ENCODE results near the gene SNRK. TPM values are rescaled to one million over a fixed set of nuclear protein-coding genes. Genes with fewer than 3 reads are reported as not detected.
A peak's percentile ranks its signal among the peaks of the same experiment; 100 is the strongest.

The SNRK gene
- polyA plus RNA-seq, 3 donors = 12.8 to 19.7 (median 16.1) TPM

GRCh38 chr3:43348852-43349574 is 62.7 kb downstream of the SNRK start:
- TF ChIP-seq CTCF (IDR thresholded peaks at IDR 0.05) = no peak
- H3K27ac ChIP-seq (ENCODE audit: low read depth in 1 of 2, low read length in 2 of 2) = peak overlapping the region in 1 of 2 donors; percentile 32
- H3K9ac ChIP-seq (ENCODE audit: insufficient read depth, low read length, poor library complexity, severe bottlenecking) = no peak overlapping the region
- no peaks in the 10 kb centered on the region for H3K79me2 ChIP-seq (ENCODE audit: insufficient read depth, low read length)
- Mint-ChIP-seq H3K36me3 (peaks cover 72 to 90% of the 10 kb centered on the region in 2 donors), H3K27ac (peak overlapping the region in 1 of 7 donors; percentile 49), H3K4me3 (no peak overlapping the region), H3K4me1 (peaks cover 4% of the 10 kb centered on the region), H3K27me3 (ENCODE audit: low read depth in 3 of 3) (peaks cover 0 to 2% (median 0%) of the 10 kb centered on the region in 3 donors), H3K9me3 (peaks cover 24 to 35% (median 28%) of the 10 kb centered on the region in 7 donors)
- no peak overlapping the region for H3K4me2 ChIP-seq (replicated peaks; ENCODE audit: extremely low read depth, low read length, poor library complexity, severe bottlenecking)
- H3K4me3 ChIP-seq (replicated peaks in 1 of 3; ENCODE audit: low read depth in 2 of 3, low read length in 3 of 3) = no peak overlapping the region
- DNase-seq = no peak
- H4K20me1 ChIP-seq (ENCODE audit: insufficient read depth, low read length) = peaks cover 55% of the 10 kb centered on the region
- intact Hi-C loops (cut with micrococcal nuclease) = no loop called here
- WGBS (ENCODE audit: insufficient coverage) = no CpG with 5 or more reads among the region's 4 CpGs
- H3K4me1 ChIP-seq (ENCODE audit: control insufficient read depth in 1 of 2, insufficient read depth in 2 of 2, low read length in 2 of 2) = no peaks in the 10 kb centered on the region
- peaks cover 66 to 77% of the 10 kb centered on the region in 2 donors for H3K36me3 ChIP-seq (replicated peaks in 1 of 2; ENCODE audit: control insufficient read depth in 1 of 2, insufficient read depth in 2 of 2, low read length in 2 of 2)
- H3K9me3 ChIP-seq (replicated peaks in 1 of 2; ENCODE audit: control insufficient read depth in 1 of 2, insufficient read depth in 1 of 2, low read length in 2 of 2) = peaks cover 6 to 17% of the 10 kb centered on the region in 2 donors
- H2AFZ ChIP-seq (ENCODE audit: insufficient read depth, low read depth, low read length, poor library complexity, severe bottlenecking) = no peak overlapping the region
- no peaks in the 10 kb centered on the region for H3K27me3 ChIP-seq (ENCODE audit: control insufficient read depth in 2 of 2, insufficient read depth in 2 of 2, low read length in 2 of 2)

- no peak overlapping the region for H2AFZ ChIP-seq (ENCODE audit: insufficient read depth, low read depth, low read length, poor library complexity, severe bottlenecking)
- no peak overlapping the region for H3K27ac Mint-ChIP-seq
- peaks cover 59 to 70% of the 10 kb centered on the region in 2 donors for H3K36me3 ChIP-seq (replicated peaks in 1 of 2; ENCODE audit: control insufficient read depth in 1 of 2, insufficient read depth in 2 of 2, low read length in 2 of 2)
- no peak overlapping the region for H3K4me3 ChIP-seq (replicated peaks in 1 of 3; ENCODE audit: low read depth in 2 of 3, low read length in 3 of 3)
- peaks cover 48% of the 10 kb centered on the region for H4K20me1 ChIP-seq (ENCODE audit: insufficient read depth, low read length)
- DNase-seq = no peak
- WGBS (ENCODE audit: insufficient coverage) = 100% methylated on average over 3 of the region's 3 CpGs
- no peak overlapping the region for H3K4me3 Mint-ChIP-seq
- no peaks in the 10 kb centered on the region for H3K4me1 ChIP-seq (ENCODE audit: control insufficient read depth in 1 of 2, insufficient read depth in 2 of 2, low read length in 2 of 2)
- peaks cover 30 to 41% (median 35%) of the 10 kb centered on the region in 7 donors for H3K9me3 Mint-ChIP-seq
- peaks cover 72 to 90% of the 10 kb centered on the region in 2 donors for H3K36me3 Mint-ChIP-seq
- peaks cover 13 to 24% of the 10 kb centered on the region in 2 donors for H3K9me3 ChIP-seq (replicated peaks in 1 of 2; ENCODE audit: control insufficient read depth in 1 of 2, insufficient read depth in 1 of 2, low read length in 2 of 2)
- peak overlapping the region in 1 of 2 donors; percentile 32 for H3K27ac ChIP-seq (ENCODE audit: low read depth in 1 of 2, low read length in 2 of 2)
- peaks cover 0 to 2% (median 0%) of the 10 kb centered on the region in 3 donors for H3K27me3 Mint-ChIP-seq (ENCODE audit: low read depth in 3 of 3)
- H3K27me3 ChIP-seq (ENCODE audit: control insufficient read depth in 2 of 2, insufficient read depth in 2 of 2, low read length in 2 of 2) = no peaks in the 10 kb centered on the region
- H3K4me2 ChIP-seq (replicated peaks; ENCODE audit: extremely low read depth, low read length, poor library complexity, severe bottlenecking) = no peak overlapping the region
- no peak overlapping the region for H3K9ac ChIP-seq (ENCODE audit: insufficient read depth, low read length, poor library complexity, severe bottlenecking)
- intact Hi-C loops (cut with micrococcal nuclease) = no loop called here
- H3K79me2 ChIP-seq (ENCODE audit: insufficient read depth, low read length) = no peaks in the 10 kb centered on the region
- H3K4me1 Mint-ChIP-seq = peaks cover 4% of the 10 kb centered on the region
- TF ChIP-seq CTCF (IDR thresholded peaks at IDR 0.05) = no peak
These were observed 63.4 kb downstream of the SNRK start for GRCh38 chr3:43349716-43350115.

Measured in CD14-positive monocyte (primary cell).